Muscle of arm (tissue), 12 donors: ENCODE measurements around the gene EWSR1. TPM values are rescaled to one million over a fixed set of nuclear protein-coding genes. Genes with fewer than 3 reads are reported as not detected.
"Not testable (repeated sequence)": the region's sequence is repeated elsewhere in the genome, so short reads cannot be mapped to it uniquely, and the experiment has no call there.

Experiments used
- DNase-seq: peaks from one replicate; pipeline ENCODE4 v3.0.0-alpha.2; 2013
- polyA plus RNA-seq, 12 donors: library from polyadenylated mRNA; unstranded; fragments of 120-200 nt; gene quantifications; one replicate each; pipeline ENCODE4 v1.2.1, GENCODE V29; 2013; ENCODE audit not compliant: insufficient read length in 12 of 12

The EWSR1 gene
- polyA plus RNA-seq, 12 donors, result 138 to 365 (median 171) TPM; not detected in 1

DNA sequence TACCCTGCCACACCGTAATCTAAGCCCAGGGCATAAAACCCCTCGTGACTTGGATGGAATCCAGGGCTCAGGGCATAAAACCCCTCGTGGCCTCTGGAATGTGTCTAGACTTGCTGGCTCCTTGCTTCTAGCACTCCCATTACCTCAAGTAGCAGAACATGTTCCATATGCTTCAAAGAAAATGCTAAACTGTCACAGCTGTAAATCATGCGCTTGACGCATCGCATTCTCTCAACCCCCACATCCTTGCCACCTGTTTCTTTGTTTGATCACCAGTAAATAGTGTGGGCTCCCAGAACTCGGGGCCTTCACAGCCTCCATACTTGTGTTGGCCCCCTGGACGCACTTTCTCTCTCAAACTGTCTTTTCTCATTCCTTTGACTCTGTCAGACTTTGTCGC lies 27.6 kb upstream of the EWSR1 start:
- not testable (repeated sequence) for DNase-seq

DNA sequence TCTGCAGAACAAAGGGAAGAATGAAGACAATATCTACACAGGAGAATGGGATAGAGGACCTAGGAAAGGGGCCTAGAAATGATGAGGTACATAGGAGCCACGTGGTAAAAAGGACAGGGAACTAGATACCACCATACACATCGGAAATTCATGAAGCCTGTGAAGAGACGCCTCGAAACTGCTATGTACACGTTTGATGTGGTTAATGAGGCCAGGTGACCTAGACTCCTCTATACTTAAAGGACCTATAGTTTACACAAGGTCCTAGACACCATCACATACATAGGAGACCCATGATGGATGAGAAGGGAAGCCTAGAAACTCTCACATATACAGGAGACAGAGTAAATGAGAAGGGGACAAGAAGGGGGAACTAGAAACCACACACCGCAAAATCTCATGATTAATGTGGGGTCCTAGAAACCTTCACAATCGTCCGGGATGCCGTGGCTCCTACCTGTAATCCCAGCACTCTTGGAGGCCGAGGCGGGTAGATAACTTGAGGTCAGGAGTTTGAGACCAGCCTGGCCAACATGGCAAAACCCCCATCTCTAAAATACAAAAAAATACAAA lies 24.1 kb upstream of the EWSR1 start:
- no peak for DNase-seq

DNA sequence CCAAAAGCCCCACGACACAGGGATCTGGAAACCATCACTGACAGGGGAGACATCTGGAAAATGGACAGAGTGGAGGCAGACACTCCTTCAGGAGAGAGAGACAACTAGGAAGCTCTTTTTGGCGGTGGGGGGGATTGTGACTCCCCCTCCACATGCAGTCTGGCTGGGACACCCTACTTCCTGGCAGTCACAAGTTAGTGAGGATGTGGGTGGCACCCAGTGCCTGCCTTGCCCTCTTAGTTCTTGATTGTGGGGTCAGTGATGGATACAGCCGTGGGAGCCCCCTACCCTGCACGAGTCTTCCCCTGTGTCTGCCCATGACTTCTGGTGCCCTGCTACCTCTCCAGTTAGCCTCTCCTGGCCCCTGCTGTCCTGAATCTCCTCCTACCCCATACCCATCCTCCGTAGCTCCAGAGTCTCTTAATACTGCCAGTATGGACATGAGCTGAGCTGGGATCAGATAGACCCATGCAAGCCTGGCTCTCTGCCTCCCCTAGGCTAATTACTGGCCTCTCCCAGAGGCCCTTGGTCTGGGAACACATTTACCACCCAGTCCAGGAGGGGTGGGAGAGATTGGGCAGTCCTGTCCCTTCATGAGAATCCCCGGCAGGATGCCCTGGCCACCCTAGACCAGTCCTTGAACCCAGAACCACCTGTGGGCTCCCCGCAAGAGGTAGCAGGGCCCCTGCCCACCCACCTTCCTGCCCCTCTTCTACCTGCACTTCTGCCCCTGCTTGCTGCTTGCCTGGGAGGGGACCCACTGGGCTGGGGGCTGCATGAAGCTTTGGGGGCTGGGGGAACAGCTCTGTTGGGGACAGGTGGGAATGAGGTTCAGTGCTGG lies 23.1 kb upstream of the EWSR1 start:
- DNase-seq, result no peak

DNA sequence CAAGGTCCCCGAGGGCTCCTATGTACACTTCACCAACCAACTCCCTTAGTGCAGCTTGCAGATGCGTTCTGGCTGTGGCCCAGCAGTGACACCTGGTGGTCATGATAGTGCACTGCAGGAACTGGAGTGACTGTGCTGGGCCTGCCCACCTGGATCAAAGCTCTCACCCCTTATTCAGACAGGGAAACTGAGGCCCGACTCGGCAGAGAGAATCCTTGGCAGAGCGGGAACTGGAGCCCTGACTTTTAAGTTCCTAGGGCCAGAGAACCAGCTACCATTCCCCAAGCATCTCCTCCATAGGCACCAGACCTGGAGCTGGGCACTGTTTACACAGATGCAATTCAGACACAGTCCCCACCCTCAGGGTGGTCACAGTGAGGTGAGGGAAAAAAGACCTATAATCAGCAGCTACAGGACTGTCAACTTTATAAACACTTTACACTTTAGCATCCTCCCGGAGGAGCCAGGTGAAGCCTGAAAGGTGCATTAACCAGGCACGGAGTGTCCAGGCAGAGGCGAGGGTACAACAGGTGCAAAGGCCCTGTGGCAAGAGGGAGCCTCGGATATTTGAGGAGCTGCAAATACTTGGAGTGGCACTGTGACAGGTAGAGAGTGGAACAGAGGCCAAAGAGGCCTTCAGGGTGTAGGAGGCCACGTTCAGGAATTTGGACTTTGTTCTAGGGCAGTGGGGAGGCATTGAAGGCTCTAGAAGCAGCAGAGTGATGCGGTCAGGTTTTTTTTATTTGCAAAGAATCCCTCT lies 22.3 kb upstream of the EWSR1 start:
- DNase-seq, result peak; percentile 67

DNA sequence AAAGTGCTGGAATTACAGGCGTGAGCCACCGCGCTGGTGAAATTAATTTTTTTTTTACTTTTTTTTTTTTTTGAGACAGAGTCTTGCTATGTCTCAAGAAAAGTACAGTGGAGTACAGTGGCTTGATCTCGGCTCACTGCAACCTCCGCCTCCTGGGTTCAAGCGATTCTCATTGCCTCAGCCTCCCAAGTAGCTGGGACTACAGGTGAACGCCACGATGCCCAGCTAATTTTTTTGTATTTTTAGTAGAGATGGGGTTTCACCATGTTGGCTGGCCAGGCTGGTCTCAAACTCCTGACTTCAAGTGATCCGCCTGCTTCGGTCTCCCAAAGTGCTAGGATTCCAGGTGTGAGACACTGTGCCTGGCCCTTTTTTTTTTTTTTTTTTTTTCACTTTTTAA lies 20.2 kb upstream of the EWSR1 start:
- not testable (repeated sequence) for DNase-seq

DNA sequence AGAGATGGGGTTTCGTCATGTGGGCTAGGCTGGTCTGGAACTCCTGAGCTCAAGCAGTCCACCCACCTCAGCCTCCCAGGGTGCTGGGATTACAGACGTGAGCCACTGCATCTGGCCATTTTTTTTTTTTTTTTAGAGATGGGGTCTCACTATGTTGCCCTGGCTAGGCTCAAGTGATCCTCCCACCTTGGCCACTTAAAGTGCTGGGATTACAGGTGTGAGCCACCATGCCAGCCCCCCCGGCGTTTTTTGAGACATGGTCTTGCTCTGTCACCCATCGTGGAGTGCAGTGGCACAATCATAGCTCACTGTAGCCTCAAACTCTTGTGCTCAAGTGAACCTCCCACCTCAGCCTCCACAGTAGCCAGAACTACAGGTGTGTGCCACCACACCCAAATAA lies 16.8 kb upstream of the EWSR1 start:
- DNase-seq, result no peak

DNA sequence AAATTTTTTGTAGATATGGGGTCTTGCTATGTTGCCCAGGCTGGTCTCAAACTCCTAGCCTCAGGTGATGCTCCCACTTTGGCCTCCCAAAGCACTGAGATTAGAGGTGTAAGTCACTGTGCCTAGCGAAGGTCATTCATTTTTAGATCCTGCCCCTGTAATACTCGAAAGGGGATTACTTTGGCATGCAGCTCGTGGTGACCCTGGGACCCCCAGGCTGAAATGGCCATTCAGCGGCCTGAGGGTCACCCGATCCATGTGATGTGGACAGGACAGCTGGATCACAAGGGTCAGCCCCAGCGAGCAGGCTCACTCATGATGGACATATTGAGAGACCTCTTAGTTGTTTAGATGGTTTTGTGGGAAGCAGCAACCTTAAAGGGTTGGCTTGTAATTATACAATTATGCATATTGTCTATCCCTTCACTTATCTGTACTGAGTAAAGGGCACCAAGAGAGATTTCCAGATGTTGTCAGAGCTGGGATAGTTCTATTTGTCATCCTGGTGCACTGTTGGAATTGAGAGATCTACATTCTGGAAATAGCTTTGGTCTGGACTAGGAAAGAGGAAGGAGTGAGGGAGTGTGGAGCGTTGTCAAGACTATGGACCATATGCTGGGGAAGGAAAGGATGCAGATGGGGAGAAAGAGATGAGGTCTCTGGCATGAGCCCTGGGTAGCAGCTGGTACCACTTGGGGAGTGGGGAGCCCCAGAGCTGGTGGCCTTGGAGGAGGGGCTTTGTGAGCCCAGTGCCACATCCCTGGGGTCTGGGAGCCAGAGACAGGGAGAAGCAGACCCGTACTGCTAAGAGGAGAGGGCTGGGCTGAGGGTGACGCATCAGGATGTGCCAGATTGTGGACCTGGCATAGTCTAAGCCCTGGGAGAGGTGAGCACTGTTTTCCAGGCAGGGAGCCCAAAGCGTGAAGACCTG lies 15.8 kb upstream of the EWSR1 start:
- no peak for DNase-seq

DNA sequence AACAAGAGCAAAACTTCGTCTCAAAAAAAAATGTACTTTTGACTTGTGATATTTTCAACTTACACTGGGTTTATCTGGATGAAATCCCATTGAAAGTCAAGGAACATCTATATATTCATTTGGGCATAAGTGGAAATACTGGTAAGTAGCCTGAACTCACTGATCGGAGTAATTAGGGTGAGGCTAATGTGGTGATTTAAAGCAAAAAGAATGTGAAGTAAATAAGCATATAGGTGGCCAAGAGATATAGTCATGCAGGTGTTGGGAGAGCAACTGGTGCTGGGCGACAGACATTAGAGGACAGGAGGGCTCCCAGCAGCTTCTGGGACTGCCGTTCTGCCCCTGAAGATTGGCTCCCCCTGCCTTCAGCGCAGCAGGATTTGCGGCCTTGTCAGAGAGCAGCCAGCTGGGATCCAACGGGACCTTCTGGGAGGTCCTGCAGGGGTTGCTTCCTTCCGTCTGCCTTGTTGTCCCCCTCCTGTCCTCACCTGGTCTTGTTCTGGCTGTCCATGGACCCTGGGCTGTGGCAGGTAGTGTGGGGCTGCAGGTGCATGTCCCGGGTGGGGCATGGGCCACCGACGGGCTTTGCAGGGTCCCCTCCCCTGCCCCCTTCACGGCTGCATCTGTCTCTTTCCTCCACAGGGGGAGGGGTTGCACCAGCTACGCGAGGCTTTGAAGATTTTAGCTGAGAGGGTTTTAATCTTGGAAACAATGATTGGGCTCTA lies 14.3 kb upstream of the EWSR1 start:
- no peak for DNase-seq

DNA sequence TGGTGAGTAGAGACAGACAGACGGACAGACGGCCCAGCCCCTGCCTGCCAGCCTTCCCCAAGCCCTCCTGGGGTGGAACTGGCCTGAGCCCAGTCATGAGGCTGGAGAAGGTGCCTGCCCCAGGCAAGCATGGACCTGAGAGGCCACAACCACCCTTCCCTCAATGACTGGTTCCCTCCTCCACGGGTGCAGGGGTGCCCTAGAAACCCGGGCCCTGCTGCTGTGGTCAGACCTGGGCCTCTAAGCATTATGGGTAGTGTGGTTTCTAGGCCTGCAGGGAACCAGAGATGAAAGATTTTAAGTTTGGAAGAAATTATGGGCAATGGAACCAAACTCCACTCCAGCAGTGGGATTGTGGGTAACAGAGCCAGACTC lies 13.8 kb upstream of the EWSR1 start:
- DNase-seq, result no peak

DNA sequence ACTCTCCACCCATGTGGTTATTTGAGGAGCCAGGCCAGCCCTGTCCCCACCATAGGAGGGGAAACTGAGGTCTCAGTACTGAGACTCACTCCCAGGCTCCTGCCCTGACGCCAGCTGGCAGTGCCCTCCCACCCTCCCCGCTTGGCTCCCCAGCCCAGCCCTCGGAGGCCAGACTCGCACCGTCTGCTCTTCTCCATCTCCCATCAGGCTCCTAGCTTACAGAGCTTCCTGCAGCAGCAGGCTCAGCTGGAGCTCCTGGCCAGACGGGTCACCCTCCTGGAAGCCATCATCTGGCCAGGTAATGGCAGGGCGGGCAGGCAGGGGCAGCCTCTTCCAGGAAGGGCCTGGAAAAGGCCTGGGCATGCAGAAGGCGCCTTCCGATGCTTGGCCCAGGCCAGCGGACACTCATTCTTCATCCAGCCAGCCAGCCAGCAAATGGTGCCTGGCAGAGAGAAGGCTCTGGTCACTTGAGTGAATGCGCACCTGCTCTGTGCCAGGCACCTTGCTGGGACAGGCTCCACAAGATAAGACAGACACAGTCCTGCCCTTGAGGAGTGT lies 12.9 kb upstream of the EWSR1 start:
- DNase-seq, result no peak

DNA sequence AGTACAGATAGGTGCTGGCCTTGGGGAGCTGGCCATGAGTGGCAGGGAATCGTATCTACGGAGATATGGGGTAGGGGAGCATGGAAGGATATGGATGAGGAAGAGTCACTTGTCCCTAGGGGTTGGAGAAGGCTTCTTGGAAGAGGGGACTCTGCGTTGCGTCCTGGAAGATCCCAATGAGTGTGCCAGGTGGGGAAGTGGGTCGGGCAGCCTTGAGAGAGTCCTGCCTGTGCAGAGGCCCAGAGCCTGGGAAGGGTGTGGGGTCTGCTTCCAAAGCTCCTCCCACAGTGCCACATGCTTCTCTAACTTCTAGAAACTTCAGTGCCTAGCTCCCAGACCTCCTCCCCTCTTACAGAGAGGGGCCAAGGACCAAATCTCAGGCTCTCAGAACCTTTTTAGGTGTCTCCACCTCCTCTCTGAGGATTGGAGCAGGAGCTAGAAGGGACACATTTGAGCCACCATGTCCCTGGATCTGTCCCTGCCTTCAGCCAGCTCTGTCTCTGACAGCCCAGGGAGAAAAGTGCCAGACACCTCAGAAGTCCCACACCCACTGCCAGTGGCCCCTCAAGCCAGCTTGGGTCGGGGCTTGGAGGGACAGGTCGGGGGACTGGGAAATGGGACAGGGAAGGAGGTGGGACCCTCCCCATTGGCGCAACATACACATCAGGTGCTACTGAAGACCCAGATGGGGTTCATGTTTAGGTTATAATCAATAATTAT lies 11.3 kb upstream of the EWSR1 start:
- no peak for DNase-seq

DNA sequence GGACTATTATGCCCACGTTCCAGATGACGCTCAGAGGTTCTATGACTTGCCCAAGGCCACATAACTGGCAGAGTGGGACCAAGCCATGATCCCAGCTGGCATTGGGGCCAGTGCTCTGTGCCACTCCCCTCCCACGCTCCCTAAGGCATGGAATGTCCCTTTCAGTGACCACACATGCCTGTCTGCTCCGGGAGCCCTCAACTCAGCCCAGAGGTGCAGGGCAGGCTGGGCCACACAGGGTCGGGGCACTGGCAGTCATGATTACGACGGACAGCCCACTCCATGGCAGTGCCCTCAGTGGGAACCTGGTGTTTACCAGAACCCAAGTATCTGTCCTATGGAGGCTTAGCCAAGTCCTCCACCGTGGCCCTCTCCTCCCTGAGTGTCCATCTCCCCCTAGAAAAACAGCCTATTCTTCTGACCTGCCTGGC lies 10.3 kb upstream of the EWSR1 start:
- no peak for DNase-seq

DNA sequence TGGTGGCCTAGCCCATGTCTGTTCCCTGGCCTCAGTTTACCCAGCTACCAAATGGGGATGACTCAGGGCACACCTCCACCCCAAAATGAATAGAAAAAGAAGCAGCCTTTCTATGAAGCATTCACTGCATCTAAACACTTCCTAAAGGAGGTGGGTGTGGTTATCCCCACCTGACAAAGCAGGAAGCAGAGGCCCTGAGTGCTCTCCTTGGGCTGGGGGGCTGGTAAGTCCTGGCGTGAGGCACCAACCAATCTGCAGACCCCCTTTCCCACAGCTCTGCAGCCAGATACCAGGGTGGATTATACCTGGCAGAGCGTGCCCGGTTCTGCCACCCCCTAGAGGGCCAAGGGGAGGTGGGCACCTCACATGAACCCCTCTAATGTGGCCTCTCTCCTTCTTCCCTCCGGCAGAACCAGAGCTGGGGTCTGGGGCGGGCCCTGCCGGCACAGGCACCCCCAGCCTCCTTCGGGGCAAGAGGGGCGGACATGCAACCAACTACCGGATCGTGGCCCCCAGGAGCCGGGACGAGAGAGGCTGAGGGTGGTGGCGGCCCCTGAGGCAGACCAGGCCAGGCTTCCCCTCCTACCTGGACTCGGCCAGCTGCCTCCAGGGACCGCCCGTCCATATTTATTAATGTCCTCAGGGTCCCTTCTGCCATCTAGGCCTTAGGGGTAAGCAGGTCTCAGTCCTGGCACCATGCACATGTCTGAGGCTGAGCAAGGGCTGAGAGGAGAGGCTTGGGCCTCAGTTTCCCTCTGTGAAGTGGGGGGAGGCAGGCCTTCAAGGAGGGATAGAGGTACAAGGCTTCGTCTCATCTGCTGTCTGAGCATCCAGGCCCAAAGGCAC lies 9.4 kb upstream of the EWSR1 start:
- no peak for DNase-seq

DNA sequence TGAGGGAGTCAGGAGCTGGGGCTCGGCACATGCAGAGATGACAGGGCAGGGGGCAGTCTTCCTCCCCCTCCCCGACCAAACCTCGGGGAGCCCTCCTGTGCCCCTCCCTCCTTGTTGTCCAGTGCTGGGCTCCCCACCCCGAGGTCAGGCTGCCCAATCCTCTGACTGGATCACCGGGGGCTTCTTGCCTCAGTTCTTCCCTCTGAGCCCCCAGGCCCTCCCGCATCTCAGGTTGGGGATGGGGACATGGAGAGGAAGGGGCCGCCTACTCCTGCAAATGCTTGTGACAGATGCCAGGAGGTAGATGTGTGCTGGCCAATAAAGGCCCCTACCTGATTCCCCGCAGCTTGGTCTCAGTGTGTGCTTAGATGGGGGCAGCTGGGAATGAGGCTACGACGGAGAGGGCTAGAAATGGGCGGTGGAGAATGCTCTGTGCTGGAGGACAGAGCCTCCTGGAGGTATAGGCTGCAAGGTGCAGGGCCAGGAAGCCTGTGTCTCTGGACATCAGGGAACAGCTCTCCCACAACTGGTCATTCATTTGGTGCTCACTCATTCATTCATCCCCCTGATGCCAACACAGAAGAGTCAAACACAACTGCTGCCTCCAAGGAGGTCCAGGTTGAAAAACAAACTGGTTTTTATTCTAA lies 8.7 kb upstream of the EWSR1 start:
- DNase-seq, result no peak

DNA sequence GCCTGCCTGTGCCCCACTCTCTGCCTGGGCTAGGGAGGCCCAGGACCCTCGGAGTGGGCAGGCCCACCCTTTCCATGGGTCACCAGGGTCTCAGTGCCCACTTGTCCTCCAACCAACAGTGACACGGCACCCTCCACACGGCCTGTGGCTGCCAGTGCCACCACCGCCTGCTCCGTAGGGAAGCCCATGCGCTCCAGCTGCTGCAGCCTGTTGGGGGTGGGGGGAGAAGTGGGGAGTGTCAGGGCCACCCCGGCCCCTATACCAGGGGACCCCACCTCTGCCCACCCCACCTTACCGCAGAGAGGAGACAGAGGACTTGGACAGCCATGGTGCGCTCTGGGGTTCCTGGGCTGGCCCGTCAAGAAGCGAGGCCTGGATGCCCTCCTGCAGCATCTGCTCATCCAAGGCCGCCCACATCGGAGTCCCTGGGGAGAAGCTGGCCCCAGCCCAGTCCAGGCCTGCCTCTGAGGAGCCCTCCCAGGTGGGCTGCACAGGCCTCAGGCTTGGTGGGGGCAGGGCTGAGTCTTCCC lies 8.0 kb upstream of the EWSR1 start:
- DNase-seq, result no peak

DNA sequence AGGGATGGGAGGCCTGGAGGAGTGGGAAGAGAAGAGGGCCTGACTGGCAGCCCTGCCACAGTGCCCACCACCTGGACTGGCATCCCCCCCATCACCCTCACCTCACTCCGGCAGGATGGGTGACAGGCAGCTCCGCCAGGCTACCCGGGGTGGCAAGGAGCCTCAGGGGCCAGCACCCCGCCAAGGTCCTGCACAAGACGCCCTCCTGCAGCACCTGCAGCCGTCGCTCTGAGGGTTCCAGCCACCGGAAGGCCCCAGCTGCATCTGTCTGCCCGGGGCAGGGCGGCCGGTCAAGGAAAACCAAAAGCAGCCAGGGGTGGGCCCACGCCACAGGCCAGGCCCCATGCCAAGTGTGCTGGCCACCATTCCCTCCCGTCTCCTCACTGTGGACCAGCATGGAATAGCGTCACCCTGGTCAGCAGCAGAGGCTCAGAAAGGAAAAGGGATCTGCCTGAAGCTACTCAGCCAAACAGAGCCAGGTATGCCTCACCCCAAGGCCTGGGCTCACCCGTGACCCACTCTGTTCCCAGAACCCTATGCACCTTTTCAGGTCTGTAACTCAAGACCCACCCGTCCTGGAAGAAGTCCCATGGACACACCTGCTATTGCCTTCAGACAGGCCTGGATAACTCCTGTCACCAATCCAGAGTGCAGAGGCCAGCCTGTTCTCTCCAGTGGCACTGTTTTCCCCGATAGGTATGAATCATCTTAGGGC lies 7.3 kb upstream of the EWSR1 start:
- DNase-seq, result no peak

DNA sequence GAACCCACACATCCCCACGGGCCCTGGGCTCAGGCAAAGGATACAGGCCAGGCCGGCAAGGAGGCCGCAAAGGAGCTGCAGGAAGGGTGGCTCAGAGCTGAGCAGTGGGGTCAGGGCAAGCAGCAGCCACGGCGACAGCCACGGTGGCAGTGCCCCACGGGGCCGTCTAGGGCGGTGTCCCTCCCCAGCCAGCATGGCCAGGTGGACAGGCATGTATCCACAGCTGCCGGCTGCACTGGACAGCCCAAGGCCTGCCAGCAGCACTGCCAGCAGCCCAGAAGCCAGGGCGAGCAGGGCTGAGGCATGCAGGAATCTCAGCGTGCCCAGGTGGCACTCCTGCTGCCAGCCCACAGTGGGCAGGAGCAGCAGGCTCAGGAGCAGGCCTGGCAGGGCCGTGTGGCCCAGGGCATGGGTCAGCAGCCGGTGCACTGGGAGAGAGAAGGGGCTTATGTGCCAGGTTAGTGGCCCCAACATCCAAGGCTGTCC lies 4.2 kb upstream of the EWSR1 start:
- no peak for DNase-seq
